ENCODE measurements around the gene ME2. TPM values are rescaled to one million over a fixed set of nuclear protein-coding genes. Genes with fewer than 3 reads are reported as not detected.
"Not testable (repeated sequence)": the region's sequence is repeated elsewhere in the genome, so short reads cannot be mapped to it uniquely, and the experiment has no call there.

Gene ME2
- total RNA-seq, 1 experiment from 2014 or later = 45.6 TPM

GRCh38 chr18:50992351-50992762 lies 113.4 kb downstream of the ME2 start:
- Mint-ChIP-seq H3K36me3 (ENCODE audit: insufficient read depth, unreplicated experiment) (peaks cover 2% of the 10 kb centered on the region), H3K27ac (ENCODE audit: unreplicated experiment) (no peak overlapping the region), H3K4me3 (ENCODE audit: low read depth, unreplicated experiment) (no peak overlapping the region), H3K9me3 (ENCODE audit: low read depth, unreplicated experiment) (no peaks in the 10 kb centered on the region), H3K4me1 (ENCODE audit: low read depth, unreplicated experiment) (no peaks in the 10 kb centered on the region), H3K27me3 (ENCODE audit: unreplicated experiment) (no peaks in the 10 kb centered on the region)
- TF ChIP-seq CTCF (IDR thresholded peaks at IDR 0.05; ENCODE audit: unreplicated experiment) = no peak
- intact Hi-C loops (cut with micrococcal nuclease; ENCODE audit: unreplicated experiment) = no loop called here
- CTCF ChIA-PET = no interaction called here
- BruUV-seq (replicated peaks) = no TSS peak
- no peak for DNase-seq

- no peaks in the 10 kb centered on the region for H3K4me1 Mint-ChIP-seq (ENCODE audit: low read depth, unreplicated experiment)
- no TSS peak for BruUV-seq (replicated peaks)
- no peaks in the 10 kb centered on the region for H3K36me3 Mint-ChIP-seq (ENCODE audit: insufficient read depth, unreplicated experiment)
- DNase-seq = no peak
- CTCF ChIA-PET = no interaction called here
- intact Hi-C loops (cut with micrococcal nuclease; ENCODE audit: unreplicated experiment) = no loop called here
- H3K27me3 Mint-ChIP-seq (ENCODE audit: unreplicated experiment) = no peaks in the 10 kb centered on the region
- no peak overlapping the region for H3K4me3 Mint-ChIP-seq (ENCODE audit: low read depth, unreplicated experiment)
- H3K9me3 Mint-ChIP-seq (ENCODE audit: low read depth, unreplicated experiment) = no peaks in the 10 kb centered on the region
- TF ChIP-seq CTCF (IDR thresholded peaks at IDR 0.05; ENCODE audit: unreplicated experiment) = no peak
- no peak overlapping the region for H3K27ac Mint-ChIP-seq (ENCODE audit: unreplicated experiment)
Observed at GRCh38 chr18:50994031-50994430, 115.1 kb downstream of the ME2 start.

- H3K4me3 Mint-ChIP-seq (ENCODE audit: low read depth, unreplicated experiment); H3K36me3 Mint-ChIP-seq (ENCODE audit: insufficient read depth, unreplicated experiment); H3K9me3 Mint-ChIP-seq (ENCODE audit: low read depth, unreplicated experiment); BruUV-seq (replicated peaks); DNase-seq; intact Hi-C loops (cut with micrococcal nuclease; ENCODE audit: unreplicated experiment); H3K4me1 Mint-ChIP-seq (ENCODE audit: low read depth, unreplicated experiment); CTCF ChIA-PET; H3K27ac Mint-ChIP-seq (ENCODE audit: unreplicated experiment); H3K27me3 Mint-ChIP-seq (ENCODE audit: unreplicated experiment): not testable (repeated sequence)
Observed at GRCh38 chr18:51003174-51003573, 124.3 kb downstream of the ME2 start.

Other genes with a start within 250 kb of the ME2 start
- not detected in 2 replicates for gene MRO, start 59.1 kb upstream of the ME2 start, total RNA-seq (2022)
- gene ELAC1, start 88.9 kb downstream of the ME2 start, total RNA-seq (2022) = 11.6 and 12.4 TPM in 2 replicates
- 78.6 and 96.7 TPM in 2 replicates for gene SMAD4, start 151.1 kb downstream of the ME2 start, total RNA-seq (2022)